ENCODE results near the gene GPR158.

GRCh38 chr10:25562547-25562946 is 387.7 kb downstream of the GPR158 start:
- no peak for TF ChIP-seq CTCF (IDR thresholded peaks at IDR 0.05)
- no peak for TF ChIP-seq ZFX (IDR thresholded peaks at IDR 0.05; ENCODE audit: borderline replicate concordance)
